22Rv1 (cell line): Measurements from ENCODE around the gene OPN1LW.

Source experiments
- CTCF ChIP-seq: fragments of 450-650 bp; IDR thresholded peaks from 2 replicates; pipeline ENCODE4 v1.5.1; 2017; ENCODE audit warnings: mild to moderate bottlenecking
- ZFX ChIP-seq: fragments of 450-650 bp; IDR thresholded peaks from 2 replicates; pipeline ENCODE4 v1.6.1; 2017; ENCODE audit warnings: antibody characterized with exemption, borderline replicate concordance

GRCh38 chrX:154120567-154120966, 23.5 kb upstream of the OPN1LW start:
- TF ChIP-seq CTCF (no peak), ZFX (no peak)
